22Rv1 (cell line): Measurements from ENCODE around the gene GCC1.
A peak's percentile ranks its signal among the peaks of the same experiment; 100 is the strongest.

Source experiments
- H3K27ac ChIP-seq: fragments of 450-650 bp; 2 replicates; pipeline ENCODE4 v1.5.1; 2017
- ZFX ChIP-seq: fragments of 450-650 bp; IDR thresholded peaks from 2 replicates; pipeline ENCODE4 v1.6.1; 2017; ENCODE audit warnings: antibody characterized with exemption, borderline replicate concordance
- TF ChIP-seq, protein P1 (sequence below): fragments of 450-650 bp; IDR thresholded peaks from 2 replicates; pipeline ENCODE4 v1.5.1; 2017; ENCODE audit warnings: mild to moderate bottlenecking

Gene GCC1

GRCh38 chr7:127585044-127585953 lies at the start of gene GCC1:
GCC1 (minus strand) TSS chr7:127585596; CDS start chr7:127585182, 414 bp downstream.
- TF ChIP-seq, protein P1, sequence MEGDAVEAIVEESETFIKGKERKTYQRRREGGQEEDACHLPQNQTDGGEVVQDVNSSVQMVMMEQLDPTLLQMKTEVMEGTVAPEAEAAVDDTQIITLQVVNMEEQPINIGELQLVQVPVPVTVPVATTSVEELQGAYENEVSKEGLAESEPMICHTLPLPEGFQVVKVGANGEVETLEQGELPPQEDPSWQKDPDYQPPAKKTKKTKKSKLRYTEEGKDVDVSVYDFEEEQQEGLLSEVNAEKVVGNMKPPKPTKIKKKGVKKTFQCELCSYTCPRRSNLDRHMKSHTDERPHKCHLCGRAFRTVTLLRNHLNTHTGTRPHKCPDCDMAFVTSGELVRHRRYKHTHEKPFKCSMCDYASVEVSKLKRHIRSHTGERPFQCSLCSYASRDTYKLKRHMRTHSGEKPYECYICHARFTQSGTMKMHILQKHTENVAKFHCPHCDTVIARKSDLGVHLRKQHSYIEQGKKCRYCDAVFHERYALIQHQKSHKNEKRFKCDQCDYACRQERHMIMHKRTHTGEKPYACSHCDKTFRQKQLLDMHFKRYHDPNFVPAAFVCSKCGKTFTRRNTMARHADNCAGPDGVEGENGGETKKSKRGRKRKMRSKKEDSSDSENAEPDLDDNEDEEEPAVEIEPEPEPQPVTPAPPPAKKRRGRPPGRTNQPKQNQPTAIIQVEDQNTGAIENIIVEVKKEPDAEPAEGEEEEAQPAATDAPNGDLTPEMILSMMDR = no peak
- TF ChIP-seq ZFX = no peak
- peak within 1 kb of the TSS; percentile 88 for H3K27ac ChIP-seq

GRCh38 chr7:127632276-127632910 lies 47.0 kb upstream of the GCC1 start:
- H3K27ac ChIP-seq = no peak overlapping the region
- TF ChIP-seq ZFX = no peak
- TF ChIP-seq, protein P1 = no peak

GRCh38 chr7:127629268-127629854 lies 44.0 kb upstream of the GCC1 start:
- H3K27ac ChIP-seq = no peak overlapping the region
- TF ChIP-seq, protein P1 = peak; percentile 79
- no peak for TF ChIP-seq ZFX

GRCh38 chr7:127628445-127628844 lies 43.0 kb upstream of the GCC1 start:
- H3K27ac ChIP-seq = no peak overlapping the region
- TF ChIP-seq ZFX = no peak

DNA sequence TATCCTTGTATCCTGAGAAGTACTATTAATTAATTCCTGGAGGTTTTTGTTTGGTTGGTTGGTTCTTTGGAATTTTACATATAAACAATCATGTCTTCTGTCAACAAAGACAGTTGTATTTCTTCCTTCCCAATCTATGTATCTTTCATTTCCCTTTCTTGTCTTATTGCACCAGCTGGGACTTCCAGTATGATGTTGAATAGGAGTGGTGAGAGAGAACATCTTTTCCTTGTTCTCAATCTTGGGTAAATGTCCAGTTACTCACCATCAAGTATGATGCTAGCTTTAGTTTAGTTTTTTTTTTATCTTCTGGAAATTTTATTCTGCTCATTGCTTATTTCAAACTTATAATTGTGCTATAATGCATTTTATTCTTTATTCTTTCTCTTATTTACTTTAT lies 39.9 kb upstream of the GCC1 start:
- TF ChIP-seq, protein P1 = no peak
- no peak for TF ChIP-seq ZFX
- no peak overlapping the region for H3K27ac ChIP-seq

DNA sequence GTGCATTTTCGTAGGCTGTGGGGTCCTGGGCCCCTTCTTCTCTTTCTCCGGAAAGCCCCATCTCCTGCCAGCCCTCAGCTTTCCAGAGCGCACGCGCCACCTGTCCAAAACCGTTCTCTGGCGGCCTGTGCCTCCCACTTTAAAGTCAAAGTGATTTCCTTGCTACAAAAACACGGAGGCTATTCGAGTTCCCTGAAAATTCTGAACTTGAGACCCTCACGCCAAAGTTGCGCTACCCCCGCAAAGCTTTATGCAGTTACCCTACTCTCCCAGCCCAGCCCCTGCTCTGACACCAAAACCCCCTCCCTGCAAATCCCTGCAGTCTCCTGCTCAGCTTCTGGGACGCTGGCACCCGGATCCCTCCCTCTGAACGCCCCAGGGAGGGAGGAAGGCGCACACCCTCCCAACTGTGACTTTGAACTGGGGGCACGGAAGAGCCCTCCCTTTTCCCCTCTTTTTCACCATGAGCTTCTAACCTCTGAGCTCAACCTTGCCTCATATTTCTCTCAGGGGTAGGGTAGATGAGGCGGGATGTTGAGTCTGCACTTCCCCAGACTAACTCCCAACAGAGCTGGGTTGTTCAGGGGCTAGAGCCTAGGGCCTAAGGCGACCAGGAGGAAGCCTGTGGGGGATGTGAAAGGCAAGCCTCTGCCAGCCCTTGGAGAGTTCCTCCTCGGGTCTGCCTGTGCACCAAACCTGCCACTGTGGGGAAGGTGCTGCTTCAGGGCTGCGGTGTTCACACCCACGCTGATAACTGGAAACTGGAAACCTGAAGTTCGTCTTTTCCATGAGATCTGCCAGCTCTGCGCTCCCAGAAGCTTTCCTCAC lies 35.2 kb upstream of the GCC1 start:
- TF ChIP-seq, protein P1 = no peak
- TF ChIP-seq ZFX = no peak
- H3K27ac ChIP-seq = no peak overlapping the region
